A549 (cell line): ENCODE data around the gene DMRT1. TPM values are rescaled to one million over a fixed set of nuclear protein-coding genes. Genes with fewer than 3 reads are reported as not detected.

Source experiments
- ATAC-seq, 2 experiments: fragments of 200-7000 bp in 1 of 2; fragments of >200 bp in 1 of 2; cut with Nextera tagmentation in 1 of 2; cut with Tn5 transposase in 1 of 2; 3 replicates each; pipeline versions ENCODE4 v1.8.0 to v1.9.1; 2018 to 2020; ENCODE audit warnings: mild to moderate bottlenecking in 1 of 2, moderate library complexity in 1 of 2
- CTCF ChIA-PET: fragments of 300-600 bp; sonication (Branson Sonifier 250); formaldehyde crosslinking; extraction: SDS; loops from one replicate; lab custom pipeline; 2021; ENCODE audit warnings: antibody characterized with exemption, inconsistent platforms; lab: Yijun Ruan, JAX
- POLR2A ChIA-PET: fragments of 350-600 bp; formaldehyde crosslinking; extraction: SDS; loops from one replicate; lab custom pipeline; 2021; ENCODE audit warnings: antibody characterized with exemption, inconsistent platforms; lab: Yijun Ruan, JAX
- DNase-seq, 2 experiments: peaks; one replicate each; pipeline versions ENCODE4 v3.0.0 to v3.0.0-alpha.2; 2011 to 2016; ENCODE audit warnings: low read depth in 1 of 2, low spot score in 1 of 2
- FAIRE-seq: peaks from 2 replicates; lab custom pipeline; 2011; peaks lifted over from hg19 to GRCh38; lab: Jason Lieb, UNC
- H3K27ac ChIP-seq, 2 experiments: fragments of >200 bp; sonication (Bioruptor Twin); formaldehyde crosslinking; 3 replicates each; pipeline ENCODE4 v1.5.1; 2016 to 2017
- H3K4me1 ChIP-seq: fragments of >200 bp; sonication (Bioruptor Twin); formaldehyde crosslinking; 3 replicates; pipeline ENCODE4 v1.6.1; 2016
- H3K4me2 ChIP-seq: fragments of >200 bp; sonication (Bioruptor Twin); formaldehyde crosslinking; 3 replicates; pipeline ENCODE4 v1.6.1; 2016
- H3K4me3 ChIP-seq: fragments of >200 bp; sonication (Bioruptor Twin); formaldehyde crosslinking; 3 replicates; pipeline ENCODE4 v1.5.1; 2016
- H3K9me3 ChIP-seq: fragments of >200 bp; sonication (Bioruptor Twin); formaldehyde crosslinking; 3 replicates; pipeline ENCODE4 v1.6.1; 2016
- BHLHE40 ChIP-seq: IDR thresholded peaks from 2 replicates; pipeline ENCODE4 v1.6.1; 2012; ENCODE audit warnings: low read depth, low read length, inconsistent platforms
- CTCF ChIP-seq: fragments of >200 bp; sonication (Bioruptor Twin); formaldehyde crosslinking; IDR thresholded peaks from 3 replicates; pipeline ENCODE4 v1.5.1; 2016
- EHMT2 ChIP-seq: fragments of 200-600 bp; sonication (generic); IDR thresholded peaks from 2 replicates; pipeline ENCODE4 v1.6.1; 2016; ENCODE audit warnings: antibody characterized with exemption, low read depth, mild to moderate bottlenecking, moderate library complexity
- ELK1 ChIP-seq: fragments of 150-350 bp; IDR thresholded peaks from 2 replicates; pipeline ENCODE4 v1.6.1; 2014; ENCODE audit warnings: low read depth, mild to moderate bottlenecking, low read length
- EP300 ChIP-seq, 2 experiments: fragments of >200 bp; sonication (Bioruptor Twin); formaldehyde crosslinking; IDR thresholded peaks; 2 replicates in 1 of 2; 3 replicates in 1 of 2; pipeline ENCODE4 v1.6.1; 2016 to 2017
- FOXS1 ChIP-seq: fragments of 250-450 bp; sonication (Bioruptor Pico); IDR thresholded peaks from 2 replicates; pipeline ENCODE4 v1.5.0; 2020; ENCODE audit warnings: mild to moderate bottlenecking, moderate library complexity
- GATA3 ChIP-seq: IDR thresholded peaks from 2 replicates; pipeline ENCODE4 v1.6.1; 2012; ENCODE audit warnings: borderline replicate concordance
- HDAC2 ChIP-seq: fragments of 200-600 bp; sonication (generic); IDR thresholded peaks from 2 replicates; pipeline ENCODE4 v1.6.1; 2016
- HOXB5 ChIP-seq: fragments of 250-450 bp; sonication (Bioruptor Pico); IDR thresholded peaks from 2 replicates; pipeline ENCODE4 v1.5.0; 2020; ENCODE audit warnings: mild to moderate bottlenecking, moderate library complexity
- MAZ ChIP-seq: fragments of 150-350 bp; IDR thresholded peaks from 2 replicates; pipeline ENCODE4 v1.6.1; 2014; ENCODE audit warnings: antibody characterized with exemption, low read depth, low read length, borderline replicate concordance
- MYC ChIP-seq: IDR thresholded peaks from 2 replicates; pipeline ENCODE4 v1.6.1; 2012; ENCODE audit warnings: mild to moderate bottlenecking, inconsistent platforms, low read length, improper control_type of control experiment, borderline replicate concordance
- NFE2L2 ChIP-seq: fragments of 150-350 bp; conservative IDR thresholded peaks from 2 replicates; pipeline ENCODE4 v1.6.1; 2014; ENCODE audit warnings: low read length
- NR3C1 ChIP-seq: fragments of >200 bp; sonication (Bioruptor Twin); formaldehyde crosslinking; IDR thresholded peaks from 3 replicates; pipeline ENCODE4 v1.6.1; 2017
- POLR2AphosphoS2 ChIP-seq: conservative IDR thresholded peaks from 2 replicates; pipeline ENCODE4 v1.6.1; 2012; ENCODE audit warnings: low read length, improper control_type of control experiment, inconsistent platforms
- RAD21 ChIP-seq, 2 experiments: fragments of >200 bp in 1 of 2; sonication (Bioruptor Twin) in 1 of 2; formaldehyde crosslinking in 1 of 2; IDR thresholded peaks in 1 of 2; conservative IDR thresholded peaks in 1 of 2; 2 replicates in 1 of 2; 3 replicates in 1 of 2; pipeline ENCODE4 v1.6.1; 2012 to 2018; ENCODE audit warnings: inconsistent platforms in 1 of 2
- RARB ChIP-seq: fragments of 250-450 bp; sonication (Bioruptor Pico); IDR thresholded peaks from 2 replicates; pipeline ENCODE4 v1.8.0; 2021; ENCODE audit warnings: mild to moderate bottlenecking, moderate library complexity
- RCOR1 ChIP-seq: fragments of 150-350 bp; IDR thresholded peaks from 2 replicates; pipeline ENCODE4 v1.6.1; 2014; ENCODE audit warnings: antibody characterized with exemption, low read length, low read depth
- REST ChIP-seq: fragments of 200-600 bp; sonication (generic); IDR thresholded peaks from 2 replicates; pipeline ENCODE4 v1.6.1; 2016; ENCODE audit warnings: antibody characterized with exemption, mild to moderate bottlenecking, moderate library complexity
- RFX5 ChIP-seq: fragments of 450-650 bp; IDR thresholded peaks from 2 replicates; pipeline ENCODE4 v1.7.1; 2014; ENCODE audit warnings: antibody characterized with exemption, mild to moderate bottlenecking, moderate library complexity
- SREBF2 ChIP-seq: fragments of 450-650 bp; IDR thresholded peaks from 2 replicates; pipeline ENCODE4 v1.6.1; 2014; ENCODE audit warnings: mild to moderate bottlenecking, moderate library complexity
- ZC3H11A ChIP-seq: fragments of 450-650 bp; IDR thresholded peaks from 2 replicates; pipeline ENCODE4 v1.6.1; 2014; ENCODE audit warnings: antibody characterized with exemption, mild to moderate bottlenecking
- WGBS: methylation state at CpG from one replicate; pipeline ENCODE4 v1.1.6; 2017; ENCODE audit errors: missing lambda C conversion rate; 5-methylcytosine and 5-hydroxymethylcytosine counted together
- polyA plus RNA-seq, 4 experiments: library from polyadenylated mRNA; depleted of rRNA in 3 of 4; stranded (reverse); fragments of >200 nt; fragmentation: RNase III in 1 of 4; extraction: RNeasy Plus Mini Kit Qiagen cat#74134 plus additional on column Dnase treatment in 1 of 4; gene quantifications; 2 replicates in 3 of 4; 3 replicates in 1 of 4; pipeline ENCODE4 v1.2.3, GENCODE V29; 2011 to 2017
- TF ChIP-seq, protein P1 (sequence below): fragments of 250-450 bp; sonication (Bioruptor Pico); IDR thresholded peaks from 2 replicates; pipeline ENCODE4 v1.5.0; 2020; ENCODE audit warnings: low read depth, mild to moderate bottlenecking, moderate library complexity
- TF ChIP-seq, protein P2 (sequence below): IDR thresholded peaks from 2 replicates; pipeline ENCODE4 v1.6.1; 2012; ENCODE audit warnings: low read depth, borderline replicate concordance
- TF ChIP-seq, protein P3 (sequence below): fragments of 450-650 bp; IDR thresholded peaks from 2 replicates; pipeline ENCODE4 v1.6.1; 2014; ENCODE audit warnings: antibody characterized with exemption

DMRT1 gene
- polyA plus RNA-seq, 2 of the 4 experiments (the other 2 are of a cell fraction), result not detected

GRCh38 chr9:971901-972500 is 130.5 kb downstream of the DMRT1 start:
- POLR2A ChIA-PET, result no interaction called here
- H3K9me3 ChIP-seq, result peaks cover 3% of the 10 kb centered on the region; the same call in 1 of the 3 replicates
- TF ChIP-seq MYC, result no peak
- TF ChIP-seq MAZ, result no peak
- TF ChIP-seq FOXS1 (CRISPR knock-in tag), result no peak
- TF ChIP-seq NFE2L2, result no peak
- no peak for TF ChIP-seq BHLHE40
- no peak for TF ChIP-seq CTCF
- TF ChIP-seq, protein P1, sequence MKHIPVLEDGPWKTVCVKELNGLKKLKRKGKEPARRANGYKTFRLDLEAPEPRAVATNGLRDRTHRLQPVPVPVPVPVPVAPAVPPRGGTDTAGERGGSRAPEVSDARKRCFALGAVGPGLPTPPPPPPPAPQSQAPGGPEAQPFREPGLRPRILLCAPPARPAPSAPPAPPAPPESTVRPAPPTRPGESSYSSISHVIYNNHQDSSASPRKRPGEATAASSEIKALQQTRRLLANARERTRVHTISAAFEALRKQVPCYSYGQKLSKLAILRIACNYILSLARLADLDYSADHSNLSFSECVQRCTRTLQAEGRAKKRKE (CRISPR knock-in tag), result no peak
- no peak for TF ChIP-seq RARB (CRISPR knock-in tag)
- TF ChIP-seq, protein P2, sequence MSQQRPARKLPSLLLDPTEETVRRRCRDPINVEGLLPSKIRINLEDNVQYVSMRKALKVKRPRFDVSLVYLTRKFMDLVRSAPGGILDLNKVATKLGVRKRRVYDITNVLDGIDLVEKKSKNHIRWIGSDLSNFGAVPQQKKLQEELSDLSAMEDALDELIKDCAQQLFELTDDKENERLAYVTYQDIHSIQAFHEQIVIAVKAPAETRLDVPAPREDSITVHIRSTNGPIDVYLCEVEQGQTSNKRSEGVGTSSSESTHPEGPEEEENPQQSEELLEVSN, result no peak
- TF ChIP-seq SREBF2, result no peak
- no peak for TF ChIP-seq REST
- TF ChIP-seq, protein P3, sequence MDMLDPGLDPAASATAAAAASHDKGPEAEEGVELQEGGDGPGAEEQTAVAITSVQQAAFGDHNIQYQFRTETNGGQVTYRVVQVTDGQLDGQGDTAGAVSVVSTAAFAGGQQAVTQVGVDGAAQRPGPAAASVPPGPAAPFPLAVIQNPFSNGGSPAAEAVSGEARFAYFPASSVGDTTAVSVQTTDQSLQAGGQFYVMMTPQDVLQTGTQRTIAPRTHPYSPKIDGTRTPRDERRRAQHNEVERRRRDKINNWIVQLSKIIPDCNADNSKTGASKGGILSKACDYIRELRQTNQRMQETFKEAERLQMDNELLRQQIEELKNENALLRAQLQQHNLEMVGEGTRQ, result no peak
- TF ChIP-seq RCOR1, result no peak
- TF ChIP-seq GATA3, result no peak
- TF ChIP-seq HDAC2, result no peak
- no peak for TF ChIP-seq ZC3H11A
- TF ChIP-seq, all 56 proteins: peak for 0
- CTCF ChIA-PET, result no interaction called here
- no peak for ATAC-seq
- 57% methylated on average over 31 of the region's 42 CpGs for WGBS
- Histone ChIP-seq H3K27ac (no peak overlapping the region), H3K4me1 (peaks cover 4% of the 10 kb centered on the region; the same call in 1 of the 3 replicates), H3K4me2 (no peak overlapping the region), H3K4me3 (no peak overlapping the region)
- no peak for DNase-seq
- FAIRE-seq, result no peak

DNA sequence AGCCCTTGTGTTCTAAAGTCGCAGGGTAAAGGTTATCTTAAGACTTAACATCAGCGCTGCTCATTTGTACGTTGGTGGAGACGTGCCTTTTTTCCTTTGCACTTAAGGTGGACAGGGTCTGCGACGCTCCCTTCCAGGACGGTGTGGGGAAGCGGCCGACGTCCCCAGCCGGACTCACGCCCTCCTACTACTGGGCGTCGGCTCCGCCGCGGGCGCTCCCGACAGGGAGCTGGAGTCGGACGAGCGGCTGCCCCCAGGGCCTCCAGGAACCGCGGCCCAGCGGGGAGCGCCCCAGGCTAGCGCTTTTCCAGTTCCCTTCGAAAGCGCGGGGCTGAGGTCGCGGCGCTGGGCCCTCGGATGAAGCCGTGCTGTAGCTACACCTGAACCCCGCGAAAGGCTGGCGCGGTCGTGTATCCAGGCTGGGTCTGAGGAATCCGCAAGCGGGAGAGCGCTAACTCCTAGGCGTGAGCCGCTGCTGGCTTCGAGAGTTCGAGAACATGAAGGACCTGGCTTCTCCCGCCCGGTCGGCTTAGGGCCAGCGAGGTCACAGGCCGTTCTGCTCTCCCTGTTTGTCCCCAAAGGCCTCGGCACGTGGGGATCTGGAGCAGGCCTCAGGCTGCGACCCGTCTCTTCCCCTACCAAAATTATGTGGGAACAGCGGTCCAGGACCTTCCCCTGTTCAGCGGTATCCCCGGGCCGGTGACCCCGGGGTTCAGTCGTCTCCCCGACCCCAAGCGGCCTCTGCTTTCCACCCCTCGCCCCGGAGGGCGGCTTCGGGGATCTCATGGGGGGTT is 131.2 kb downstream of the DMRT1 start:
- ATAC-seq, result no peak
- 68% methylated on average over 63 of the region's 68 CpGs for WGBS
- POLR2A ChIA-PET, result no interaction called here
- FAIRE-seq, result no peak
- no peak overlapping the region for H3K4me2 ChIP-seq
- no peak for DNase-seq
- H3K9me3 ChIP-seq, result peaks cover 3% of the 10 kb centered on the region; the same call in 1 of the 3 replicates
- H3K27ac ChIP-seq, result no peak overlapping the region
- CTCF ChIA-PET, result no interaction called here
- H3K4me3 ChIP-seq, result no peak overlapping the region
- peaks cover 4% of the 10 kb centered on the region; the same call in 1 of the 3 replicates for H3K4me1 ChIP-seq
- no peak for TF ChIP-seq EP300 (IDR thresholded peaks at IDR 0.05)
- no peak for TF ChIP-seq NR3C1
- TF ChIP-seq EHMT2, result no peak
- TF ChIP-seq SREBF2, result no peak
- TF ChIP-seq POLR2AphosphoS2, result no peak
- TF ChIP-seq ELK1, result no peak
- TF ChIP-seq, protein P2, result no peak
- TF ChIP-seq RAD21 (conservative IDR thresholded peaks at IDR 0.05 in 1 of 2, IDR thresholded peaks at IDR 0.05 in 1 of 2), result no peak
- TF ChIP-seq ZC3H11A, result no peak
- no peak for TF ChIP-seq NFE2L2
- no peak for TF ChIP-seq RFX5
- TF ChIP-seq HOXB5, result no peak
- TF ChIP-seq, all 56 proteins: peak for 0
